GM13977 (cell line): ENCODE measurements around the gene EVC.

Experiments
- DNase-seq: peaks from one replicate; pipeline ENCODE4 v3.0.0; 2012; ENCODE audit warnings: low spot score
- in situ Hi-C: fragments of 300-500 bp; cut with MboI; formaldehyde crosslinking; loops from one replicate; pipeline ENCODE4 v1.12.0; 2022; ENCODE audit warnings: low sequenced_read_pairs, low pct_unique_long_range_greater_than_20kb, mixed read lengths, inconsistent platforms; ENCODE audit not compliant: unreplicated experiment
- TF ChIP-seq, protein P1 (sequence below): IDR thresholded peaks from 2 replicates; pipeline ENCODE4 v1.5.1; 2012; ENCODE audit warnings: mild to moderate bottlenecking, control low read depth; ENCODE audit not compliant: insufficient read depth; ENCODE audit errors: extremely low read depth, missing control alignments

Gene EVC

DNA sequence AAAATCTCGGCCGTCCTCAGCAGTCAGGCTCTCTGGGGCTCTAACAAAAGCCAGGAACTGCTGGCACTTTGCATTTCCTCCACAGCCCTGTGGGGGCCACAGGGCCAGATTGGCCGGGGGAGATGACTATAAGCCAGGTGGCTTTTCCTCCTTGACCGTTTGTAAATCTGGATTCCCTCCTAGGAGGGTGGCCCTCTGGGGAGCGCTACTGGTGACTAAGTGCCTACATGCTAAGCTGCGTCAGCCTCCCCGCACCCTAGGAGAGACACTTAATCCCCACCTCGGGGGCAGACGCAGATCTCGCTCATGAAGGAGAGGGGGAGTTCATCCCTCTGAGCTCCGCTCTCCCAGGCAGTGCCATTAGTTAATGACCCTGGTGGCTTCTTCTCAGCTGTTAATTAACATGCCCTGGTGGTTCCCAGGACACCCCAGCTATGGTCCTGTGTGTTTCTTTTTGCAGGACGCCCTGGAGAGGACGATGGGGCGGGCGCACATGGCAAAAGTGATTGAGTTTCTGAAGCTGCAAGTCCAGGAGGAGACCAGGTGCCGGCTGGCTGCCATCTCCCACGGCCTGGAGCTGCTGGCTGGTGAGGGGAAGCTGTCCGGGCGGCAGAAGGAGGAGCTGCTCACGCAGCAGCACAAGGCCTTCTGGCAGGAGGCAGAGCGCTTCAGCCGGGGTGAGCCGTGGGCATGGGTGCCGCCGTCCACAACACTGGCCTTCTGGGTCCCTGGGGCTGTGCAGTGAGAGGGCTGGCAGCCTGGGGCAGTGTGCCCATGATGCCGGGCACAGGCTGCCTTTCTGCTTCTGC is 41.6 kb downstream of the EVC start:
- TF ChIP-seq, protein P1, sequence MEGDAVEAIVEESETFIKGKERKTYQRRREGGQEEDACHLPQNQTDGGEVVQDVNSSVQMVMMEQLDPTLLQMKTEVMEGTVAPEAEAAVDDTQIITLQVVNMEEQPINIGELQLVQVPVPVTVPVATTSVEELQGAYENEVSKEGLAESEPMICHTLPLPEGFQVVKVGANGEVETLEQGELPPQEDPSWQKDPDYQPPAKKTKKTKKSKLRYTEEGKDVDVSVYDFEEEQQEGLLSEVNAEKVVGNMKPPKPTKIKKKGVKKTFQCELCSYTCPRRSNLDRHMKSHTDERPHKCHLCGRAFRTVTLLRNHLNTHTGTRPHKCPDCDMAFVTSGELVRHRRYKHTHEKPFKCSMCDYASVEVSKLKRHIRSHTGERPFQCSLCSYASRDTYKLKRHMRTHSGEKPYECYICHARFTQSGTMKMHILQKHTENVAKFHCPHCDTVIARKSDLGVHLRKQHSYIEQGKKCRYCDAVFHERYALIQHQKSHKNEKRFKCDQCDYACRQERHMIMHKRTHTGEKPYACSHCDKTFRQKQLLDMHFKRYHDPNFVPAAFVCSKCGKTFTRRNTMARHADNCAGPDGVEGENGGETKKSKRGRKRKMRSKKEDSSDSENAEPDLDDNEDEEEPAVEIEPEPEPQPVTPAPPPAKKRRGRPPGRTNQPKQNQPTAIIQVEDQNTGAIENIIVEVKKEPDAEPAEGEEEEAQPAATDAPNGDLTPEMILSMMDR = no peak
- in situ Hi-C loops = no loop called here
- DNase-seq = no peak

DNA sequence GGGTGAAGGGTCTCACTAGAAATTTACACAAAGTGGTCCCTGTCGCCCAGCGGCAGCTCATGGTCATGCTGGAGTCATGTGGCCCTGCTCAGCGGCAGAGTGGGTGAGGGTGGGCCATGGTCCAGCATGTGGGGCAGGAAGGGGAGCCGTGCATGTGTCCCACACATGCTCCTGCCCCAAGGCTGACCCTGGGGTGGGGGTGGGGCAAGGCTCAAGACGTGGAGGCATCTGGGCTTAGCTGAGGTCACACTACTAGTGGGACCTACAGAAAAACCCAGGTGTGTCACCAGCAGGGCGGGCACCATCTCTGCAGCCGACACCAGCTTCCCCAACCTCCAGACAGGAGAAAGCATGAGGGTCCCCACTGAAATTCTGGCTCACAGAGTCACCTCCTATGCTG is 42.4 kb downstream of the EVC start:
- TF ChIP-seq, protein P1 = no peak
- in situ Hi-C loops = no loop called here
- DNase-seq = no peak

DNA sequence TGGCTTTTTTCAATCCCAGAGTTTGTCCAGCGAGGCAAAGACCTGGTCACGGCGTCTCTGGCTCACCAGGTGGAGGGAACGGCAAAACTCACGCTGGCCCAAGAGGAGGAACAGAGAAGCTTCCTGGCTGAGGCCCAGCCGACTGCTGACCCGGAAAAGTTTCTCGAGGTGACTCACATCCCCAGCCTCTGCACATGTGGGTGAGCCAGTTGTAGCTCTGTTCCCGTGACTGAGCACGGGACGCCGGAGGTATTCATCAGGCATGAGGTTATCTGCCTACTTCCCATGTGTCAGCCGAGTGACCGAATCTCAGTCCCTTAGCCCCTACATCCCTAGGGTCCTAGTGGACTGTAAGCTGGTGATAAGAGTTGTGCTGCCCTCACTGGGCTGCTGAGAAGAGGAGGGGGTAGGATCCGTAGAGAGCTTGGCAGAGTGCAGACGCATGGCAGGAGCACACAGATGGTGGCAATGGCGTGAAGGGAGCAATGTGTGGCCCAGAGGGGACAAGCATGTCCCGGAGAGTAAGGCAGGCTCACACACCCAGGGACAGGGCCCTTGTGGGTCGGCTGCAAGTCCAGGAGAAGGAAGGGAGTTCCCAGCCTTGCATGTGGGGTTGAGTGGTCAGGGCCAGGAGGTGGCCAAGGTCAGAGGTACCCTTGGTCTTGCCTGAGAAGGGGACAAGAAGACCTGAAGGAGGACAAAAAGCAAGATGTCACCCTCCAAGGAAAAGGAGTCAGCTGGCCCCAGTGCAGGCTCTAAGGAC is 42.9 kb downstream of the EVC start:
- no peak for DNase-seq
- in situ Hi-C loops = no loop called here
- TF ChIP-seq, protein P1 = no peak

DNA sequence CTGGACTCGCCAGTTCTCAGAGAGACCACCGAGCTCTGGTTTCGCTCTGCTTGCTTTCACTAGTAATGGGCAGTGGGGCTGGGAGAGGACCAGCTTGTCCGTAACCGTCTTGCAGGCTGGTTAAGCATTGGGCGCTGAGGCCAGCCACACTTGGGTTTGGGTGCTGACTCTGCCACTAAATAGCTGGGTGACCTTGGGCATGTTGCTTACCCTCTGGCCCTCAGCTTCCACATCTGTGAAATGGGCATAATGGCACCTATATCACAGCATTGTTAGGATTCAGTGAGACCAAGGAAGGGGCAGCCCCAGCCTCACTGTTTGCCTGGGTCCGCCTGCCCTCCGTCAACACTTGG is 43.5 kb downstream of the EVC start:
- in situ Hi-C loops = no loop called here
- TF ChIP-seq, protein P1 = no peak
- DNase-seq = no peak

DNA sequence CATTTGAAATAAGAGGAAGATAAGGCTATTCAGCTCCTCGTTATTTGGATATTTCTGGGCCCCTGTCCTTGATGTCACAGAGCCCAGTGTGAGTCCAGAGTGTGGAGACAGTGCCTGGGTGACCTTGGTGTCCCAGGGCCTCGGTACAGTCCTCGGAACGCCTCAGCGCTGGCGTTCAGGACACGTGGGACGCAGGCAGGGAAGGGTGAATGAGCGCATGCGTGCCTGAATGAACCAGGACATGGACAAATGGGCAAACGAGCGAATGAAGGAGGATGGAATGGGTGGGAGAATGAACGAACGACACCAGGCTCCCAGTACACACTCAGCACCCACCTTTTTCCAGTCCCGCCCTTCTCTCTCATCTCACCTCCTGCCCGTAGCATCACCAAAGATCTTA is 44.2 kb downstream of the EVC start:
- in situ Hi-C loops = no loop called here
- TF ChIP-seq, protein P1 = no peak
- DNase-seq = no peak

DNA sequence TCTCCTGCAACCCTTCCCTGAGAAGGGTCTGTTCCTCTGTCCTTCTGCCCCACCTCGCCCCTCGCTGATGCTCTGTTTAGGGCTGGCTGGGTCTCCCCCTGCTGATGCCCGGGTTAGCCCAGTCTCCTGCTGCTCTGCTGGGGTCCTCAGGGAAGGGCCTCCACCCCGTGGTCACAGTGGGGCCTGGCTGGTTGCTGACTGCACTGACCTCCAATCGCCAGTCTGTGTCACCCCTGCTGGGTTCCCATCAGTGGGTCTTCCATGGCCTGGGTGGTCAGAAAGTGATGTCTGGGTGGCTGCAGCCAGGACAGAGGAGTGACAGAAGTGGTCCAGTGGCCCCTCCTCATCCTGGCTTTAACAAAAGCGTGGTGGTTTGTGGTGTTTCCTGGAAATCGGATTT is 44.7 kb downstream of the EVC start:
- in situ Hi-C loops = no loop called here

More for the DNA sequence above, 44.7 kb downstream of the EVC start:
- DNase-seq = no peak
- TF ChIP-seq, protein P1 = no peak
